ENCODE results near the gene CSTB.

CSTB gene

GRCh38 chr21:43766734-43767497 lies 9.2 kb downstream of the CSTB start:
- no peak for DNase-seq

- no peak for DNase-seq
Observed at GRCh38 chr21:43764576-43765495, 11.3 kb downstream of the CSTB start.

- no peak for DNase-seq
Observed at GRCh38 chr21:43763901-43764523, 12.1 kb downstream of the CSTB start.

GRCh38 chr21:43762303-43763128 lies 13.6 kb downstream of the CSTB start:
- no peak for DNase-seq

GRCh38 chr21:43761886-43762285 lies 14.2 kb downstream of the CSTB start:
- no peak for DNase-seq

GRCh38 chr21:43760391-43760958 lies 15.6 kb downstream of the CSTB start:
- no peak for DNase-seq

- DNase-seq: no peak
Observed at GRCh38 chr21:43759651-43760050, 16.5 kb downstream of the CSTB start.

- DNase-seq: no peak
Observed at GRCh38 chr21:43758811-43759210, 17.3 kb downstream of the CSTB start.

GRCh38 chr21:43758111-43758641 lies 17.9 kb downstream of the CSTB start:
- DNase-seq: no peak

- no peak for DNase-seq
Observed at GRCh38 chr21:43757601-43758000, 18.5 kb downstream of the CSTB start.

- DNase-seq: no peak
Observed at GRCh38 chr21:43755820-43756594, 20.1 kb downstream of the CSTB start.

GRCh38 chr21:43754948-43755781 lies 20.9 kb downstream of the CSTB start:
- DNase-seq: no peak

GRCh38 chr21:43753439-43753799 lies 22.7 kb downstream of the CSTB start:
- no peak for DNase-seq

- no peak for DNase-seq
Observed at GRCh38 chr21:43752758-43753438, 23.2 kb downstream of the CSTB start.

GRCh38 chr21:43751955-43752591 lies 24.0 kb downstream of the CSTB start:
- no peak for DNase-seq

- no peak for DNase-seq
Observed at GRCh38 chr21:43750339-43751033, 25.6 kb downstream of the CSTB start.

- no peak for DNase-seq
Observed at GRCh38 chr21:43749651-43750262, 26.4 kb downstream of the CSTB start.

GRCh38 chr21:43748622-43749021 lies 27.5 kb downstream of the CSTB start:
- DNase-seq: no peak

Measured in activated naive CD4-positive, alpha-beta T cell (primary cell).